HEK293 (cell line): ENCODE data around the gene TEPSIN.

Experiments
- CTCF ChIA-PET: fragments of 350-600 bp; formaldehyde crosslinking; extraction: SDS; loops from one replicate; lab custom pipeline; 2021; ENCODE audit warnings: antibody characterized with exemption; lab: Yijun Ruan, JAX
- POLR2A ChIA-PET: fragments of 300-600 bp; formaldehyde crosslinking; extraction: SDS; loops from one replicate; lab custom pipeline; 2020; ENCODE audit warnings: antibody characterized with exemption, inconsistent platforms; lab: Yijun Ruan, JAX
- H3K27ac ChIP-seq: fragments of 200-500 bp; sonication (Bioruptor generic); 2 replicates; pipeline ENCODE4 v1.5.1; 2014; ENCODE audit warnings: low read depth, low read length, control low read depth, inconsistent platforms; ENCODE audit errors: extremely low read depth
- H3K36me3 ChIP-seq, 2 experiments: fragments of 200-500 bp in 1 of 2; sonication (Bioruptor generic) in 1 of 2; 1 replicate in 1 of 2; 2 replicates in 1 of 2; pipeline ENCODE4 v1.5.1; 2014 to 2017; ENCODE audit warnings: inconsistent platforms in 2 of 2, low read length in 2 of 2; ENCODE audit not compliant: control insufficient read depth in 2 of 2, insufficient read depth in 1 of 2
- H3K4me1 ChIP-seq: fragments of 200-500 bp; sonication (Bioruptor generic); 2 replicates; pipeline ENCODE4 v1.5.1; 2014; ENCODE audit warnings: mild to moderate bottlenecking, low read length, inconsistent platforms; ENCODE audit not compliant: control insufficient read depth, insufficient read depth
- H3K4me3 ChIP-seq: 2 replicates; pipeline ENCODE4 v1.5.1; 2011; ENCODE audit warnings: low read depth, mild to moderate bottlenecking, control low read depth, low read length, moderate library complexity
- H3K9me3 ChIP-seq: fragments of 200-500 bp; sonication (Bioruptor generic); 2 replicates; pipeline ENCODE4 v1.5.1; 2014; ENCODE audit warnings: low read depth, low read length, inconsistent platforms; ENCODE audit not compliant: control insufficient read depth, insufficient read depth
- BCL11A ChIP-seq: fragments of 450-650 bp; formaldehyde crosslinking; IDR thresholded peaks from 2 replicates; pipeline ENCODE4 v1.5.1; 2016; ENCODE audit warnings: low read depth, missing biosample characterization, missing genetic modification characterization
- GLIS2 ChIP-seq: fragments of 450-650 bp; formaldehyde crosslinking; IDR thresholded peaks from 2 replicates; pipeline ENCODE4 v1.5.1; 2016; ENCODE audit warnings: missing biosample characterization, missing genetic modification characterization
- KLF16 ChIP-seq: fragments of 450-650 bp; formaldehyde crosslinking; IDR thresholded peaks from 2 replicates; pipeline ENCODE4 v1.5.1; 2017; ENCODE audit warnings: missing biosample characterization, missing genetic modification characterization
- REST ChIP-seq: fragments of 450-650 bp; formaldehyde crosslinking; IDR thresholded peaks from 2 replicates; pipeline ENCODE4 v1.5.1; 2016; ENCODE audit warnings: missing biosample characterization, missing genetic modification characterization
- ZBTB10 ChIP-seq: fragments of 450-650 bp; formaldehyde crosslinking; IDR thresholded peaks from 2 replicates; pipeline ENCODE4 v1.5.1; 2016; ENCODE audit warnings: missing biosample characterization, missing genetic modification characterization
- ZNF10 ChIP-seq: fragments of 450-650 bp; formaldehyde crosslinking; IDR thresholded peaks from 2 replicates; pipeline ENCODE4 v1.5.1; 2017; ENCODE audit warnings: missing biosample characterization, missing genetic modification characterization
- ZNF18 ChIP-seq: fragments of 450-650 bp; formaldehyde crosslinking; IDR thresholded peaks from 2 replicates; pipeline ENCODE4 v1.5.1; 2016; ENCODE audit warnings: missing biosample characterization, missing genetic modification characterization
- ZNF248 ChIP-seq: fragments of 450-650 bp; formaldehyde crosslinking; IDR thresholded peaks from 2 replicates; pipeline ENCODE4 v1.5.1; 2017; ENCODE audit warnings: missing biosample characterization, missing genetic modification characterization
- ZNF426 ChIP-seq: fragments of 450-650 bp; formaldehyde crosslinking; IDR thresholded peaks from 2 replicates; pipeline ENCODE4 v1.5.1; 2017; ENCODE audit warnings: missing biosample characterization, missing genetic modification characterization, mild to moderate bottlenecking, inconsistent platforms, moderate library complexity
- ZNF449 ChIP-seq: fragments of 450-650 bp; formaldehyde crosslinking; IDR thresholded peaks from 2 replicates; pipeline ENCODE4 v1.5.1; 2017; ENCODE audit warnings: missing biosample characterization, mild to moderate bottlenecking, missing genetic modification characterization, moderate library complexity
- ZNF521 ChIP-seq: fragments of 450-650 bp; formaldehyde crosslinking; IDR thresholded peaks from 2 replicates; pipeline ENCODE4 v1.5.1; 2017; ENCODE audit warnings: missing biosample characterization, mild to moderate bottlenecking, missing genetic modification characterization
- ZNF548 ChIP-seq: fragments of 450-650 bp; formaldehyde crosslinking; IDR thresholded peaks from 2 replicates; pipeline ENCODE4 v1.5.1; 2016; ENCODE audit warnings: missing biosample characterization, missing genetic modification characterization
- ZNF658 ChIP-seq: fragments of 450-650 bp; formaldehyde crosslinking; IDR thresholded peaks from 2 replicates; pipeline ENCODE4; 2016; ENCODE audit warnings: missing biosample characterization, missing genetic modification characterization
- ZNF692 ChIP-seq: fragments of 450-650 bp; formaldehyde crosslinking; IDR thresholded peaks from 2 replicates; pipeline ENCODE4 v1.5.1; 2016; ENCODE audit warnings: missing biosample characterization, missing genetic modification characterization
- ZNF830 ChIP-seq: fragments of 450-650 bp; IDR thresholded peaks from 2 replicates; pipeline ENCODE4 v1.5.0; 2018; ENCODE audit warnings: missing biosample characterization, missing genetic modification characterization, low read depth, mild to moderate bottlenecking, moderate library complexity

TEPSIN gene

GRCh38 chr17:81196505-81197408, 42.1 kb downstream of the TEPSIN start:
- ChIA-PET CTCF (interaction anchor here (1.1 kb wide), 1 partner anchor 175 kb away, joined by 3 read pairs; no protein-coding TSS in a partner anchor), POLR2A (no interaction called here)
- Histone ChIP-seq H3K9me3 (no peaks in the 10 kb centered on the region), H3K27ac (no peak overlapping the region), H3K4me1 (no peaks in the 10 kb centered on the region), H3K36me3 (peaks cover 0 to 81% of the 10 kb centered on the region in 2 experiments; a peak in 2 of 3 replicates), H3K4me3 (no peak overlapping the region)
- TF ChIP-seq ZNF548 (tag by site-specific recombination) (no peak), ZNF449 (tag by site-specific recombination) (no peak), ZNF692 (tag by site-specific recombination) (no peak), ZNF10 (tag by site-specific recombination) (peak; percentile 95), ZNF248 (no peak)

GRCh38 chr17:81195941-81196495, 42.8 kb downstream of the TEPSIN start:
- Histone ChIP-seq H3K4me1 (no peaks in the 10 kb centered on the region), H3K27ac (no peak overlapping the region), H3K36me3 (peaks cover 0 to 88% of the 10 kb centered on the region in 2 experiments; a peak in 1 of 3 replicates), H3K4me3 (no peak overlapping the region), H3K9me3 (no peaks in the 10 kb centered on the region)
- CTCF ChIA-PET = interaction anchor here (0.5 to 1.1 kb wide), 4 partner anchors 59 to 537 kb away, joined by 3 read pairs; no protein-coding TSS in a partner anchor
- POLR2A ChIA-PET = no interaction called here
- TF ChIP-seq GLIS2 = peak; percentile 30; the same call in 1 of the 2 replicates
- TF ChIP-seq ZBTB10 (tag by site-specific recombination) = no peak
- no peak for TF ChIP-seq KLF16 (tag by site-specific recombination)
- no peak for TF ChIP-seq ZNF658 (tag by site-specific recombination)

GRCh38 chr17:81194941-81195901, 43.6 kb downstream of the TEPSIN start:
- H3K36me3 ChIP-seq = peaks cover 0 to 90% of the 10 kb centered on the region in 2 experiments; a peak in 1 of 3 replicates
- H3K4me3 ChIP-seq = no peak overlapping the region
- ChIA-PET POLR2A (no interaction called here), CTCF (interaction anchor here (0.5 to 0.7 kb wide), 3 partner anchors 60 to 538 kb away, joined by 3 read pairs; no protein-coding TSS in a partner anchor)
- H3K4me1 ChIP-seq = no peaks in the 10 kb centered on the region
- H3K9me3 ChIP-seq = no peaks in the 10 kb centered on the region
- no peak overlapping the region for H3K27ac ChIP-seq
- TF ChIP-seq ZNF426 (tag by site-specific recombination) (no peak), REST (tag by site-specific recombination) (no peak), ZNF18 (no peak), ZNF830 (tag by site-specific recombination) (no peak), ZNF521 (tag by site-specific recombination) (no peak), BCL11A (tag by site-specific recombination) (no peak)
